NCI-H146 treated with DMSO at 0.1 percent for 48 hours (cell line): ENCODE measurements around the gene ITGA1.
"Not testable (repeated sequence)": the region's sequence is repeated elsewhere in the genome, so short reads cannot be mapped to it uniquely, and the experiment has no call there.

ENCODE experiments used
- DNase-seq: peaks from one replicate; lab custom pipeline; 2025; ENCODE audit not compliant: unreplicated experiment; lab: John Stamatoyannopoulos, UW

ITGA1 gene

DNA sequence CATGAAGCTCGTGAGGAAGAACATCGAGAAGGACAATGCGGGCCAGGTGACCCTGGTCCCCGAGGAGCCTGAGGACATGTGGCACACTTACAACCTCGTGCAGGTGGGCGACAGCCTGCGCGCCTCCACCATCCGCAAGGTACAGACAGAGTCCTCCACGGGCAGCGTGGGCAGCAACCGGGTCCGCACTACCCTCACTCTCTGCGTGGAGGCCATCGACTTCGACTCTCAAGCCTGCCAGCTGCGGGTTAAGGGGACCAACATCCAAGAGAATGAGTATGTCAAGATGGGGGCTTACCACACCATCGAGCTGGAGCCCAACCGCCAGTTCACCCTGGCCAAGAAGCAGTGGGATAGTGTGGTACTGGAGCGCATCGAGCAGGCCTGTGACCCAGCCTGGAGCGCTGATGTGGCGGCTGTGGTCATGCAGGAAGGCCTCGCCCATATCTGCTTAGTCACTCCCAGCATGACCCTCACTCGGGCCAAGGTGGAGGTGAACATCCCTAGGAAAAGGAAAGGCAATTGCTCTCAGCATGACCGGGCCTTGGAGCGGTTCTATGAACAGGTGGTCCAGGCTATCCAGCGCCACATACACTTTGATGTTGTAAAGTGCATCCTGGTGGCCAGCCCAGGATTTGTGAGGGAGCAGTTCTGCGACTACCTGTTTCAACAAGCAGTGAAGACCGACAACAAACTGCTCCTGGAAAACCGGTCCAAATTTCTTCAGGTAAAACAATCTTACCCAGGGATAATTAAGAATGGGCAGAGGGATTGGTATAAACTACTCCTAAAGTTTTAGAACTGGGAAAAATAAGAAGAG lies 12.9 kb downstream of the ITGA1 start:
- peak; percentile 58 for DNase-seq

DNA sequence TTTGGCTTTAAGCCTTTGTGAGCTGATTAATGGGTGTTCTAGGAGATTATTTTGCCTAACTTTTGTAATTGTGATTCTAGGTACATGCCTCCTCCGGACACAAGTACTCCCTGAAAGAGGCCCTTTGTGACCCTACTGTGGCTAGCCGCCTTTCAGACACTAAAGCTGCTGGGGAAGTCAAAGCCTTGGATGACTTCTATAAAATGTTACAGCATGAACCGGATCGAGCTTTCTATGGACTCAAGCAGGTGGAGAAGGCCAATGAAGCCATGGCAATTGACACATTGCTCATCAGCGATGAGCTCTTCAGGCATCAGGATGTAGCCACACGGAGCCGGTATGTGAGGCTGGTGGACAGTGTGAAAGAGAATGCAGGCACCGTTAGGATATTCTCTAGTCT lies 13.6 kb downstream of the ITGA1 start:
- no peak for DNase-seq

DNA sequence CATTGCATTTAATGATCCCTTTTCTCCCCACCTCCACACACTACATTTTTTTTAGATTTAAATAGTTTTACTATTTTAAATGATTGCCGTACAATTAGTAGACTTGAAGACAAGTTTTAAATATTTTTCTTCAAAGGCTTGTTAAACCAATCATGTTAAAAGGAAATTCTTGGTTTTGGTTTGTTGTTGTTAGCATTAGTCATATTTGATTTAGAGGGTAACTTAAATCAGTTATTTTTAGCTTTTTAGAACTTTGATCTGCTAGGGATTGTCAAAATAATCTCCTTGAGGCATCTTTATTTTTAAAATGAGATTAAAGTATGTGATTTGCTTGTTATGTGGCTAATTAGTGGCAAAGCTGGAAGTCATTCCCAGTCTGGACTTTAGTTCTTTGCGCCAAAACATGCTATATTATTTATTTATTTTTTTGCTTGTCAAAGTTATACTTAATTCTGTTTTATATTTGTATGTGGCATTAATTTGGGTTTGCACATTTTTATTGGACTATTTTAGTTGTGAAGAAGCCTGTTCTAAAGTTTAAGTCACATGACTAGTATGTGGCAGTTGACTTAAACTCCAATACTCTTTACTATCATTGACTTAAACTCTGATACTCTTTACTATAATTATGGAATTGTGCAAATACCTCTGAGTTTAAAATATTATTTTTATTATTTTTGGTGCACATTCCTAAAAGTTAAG lies 14.7 kb downstream of the ITGA1 start:
- no peak for DNase-seq

DNA sequence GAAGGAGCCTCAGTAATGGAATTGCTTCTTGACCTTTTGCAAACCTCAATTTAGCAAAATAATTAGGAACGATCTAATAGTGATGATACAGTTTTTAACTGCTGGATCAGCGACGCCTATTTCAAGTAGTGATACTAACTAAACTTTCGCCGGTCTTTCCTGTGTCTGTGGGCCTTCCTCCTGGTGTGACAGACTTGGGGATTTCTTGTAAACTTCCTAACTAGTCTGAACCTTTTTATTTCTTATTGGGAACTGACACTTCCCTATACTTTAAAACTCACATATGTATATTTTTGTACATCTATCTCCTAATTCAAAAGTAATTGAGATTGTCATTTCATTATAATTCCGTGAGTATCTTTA lies 15.2 kb downstream of the ITGA1 start:
- DNase-seq, result no peak

DNA sequence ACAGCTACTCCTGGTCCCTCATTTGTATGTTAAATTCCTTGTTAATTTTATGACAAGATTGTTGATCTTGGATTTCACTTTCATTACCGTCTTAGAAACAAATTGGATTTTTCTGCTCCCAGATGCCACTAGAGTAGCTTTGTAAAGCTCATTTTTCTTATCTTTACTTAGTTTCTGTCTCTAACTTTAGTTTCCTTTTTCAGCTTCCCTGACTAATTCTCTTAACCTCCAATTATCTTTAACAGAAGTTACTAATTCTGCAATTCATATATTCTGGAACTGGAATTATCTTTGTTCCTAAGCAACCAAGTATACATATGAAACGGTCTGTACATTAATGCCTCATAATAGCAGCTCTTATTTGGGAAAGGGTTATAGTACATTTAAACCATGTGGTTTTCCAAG lies 16.7 kb downstream of the ITGA1 start:
- no peak for DNase-seq

DNA sequence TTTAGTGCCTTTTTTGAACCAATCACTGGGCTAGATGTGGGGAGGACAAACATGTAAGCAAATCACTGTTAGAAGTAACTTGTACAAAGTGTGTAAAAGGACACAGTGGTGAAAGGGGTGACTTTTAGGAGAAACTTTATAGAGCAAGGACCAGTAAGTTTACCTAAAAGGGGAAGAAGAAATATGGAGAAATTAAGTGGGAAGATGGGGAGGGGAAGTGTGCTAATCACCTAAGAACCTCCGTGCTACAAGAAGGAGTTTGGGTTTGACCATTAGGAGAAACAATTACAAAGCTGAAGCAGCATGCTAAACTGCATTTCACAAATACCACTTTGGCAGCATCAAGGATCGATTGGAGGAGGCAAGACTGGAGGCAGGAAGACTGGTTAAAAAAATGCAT lies 17.3 kb downstream of the ITGA1 start:
- no peak for DNase-seq

DNA sequence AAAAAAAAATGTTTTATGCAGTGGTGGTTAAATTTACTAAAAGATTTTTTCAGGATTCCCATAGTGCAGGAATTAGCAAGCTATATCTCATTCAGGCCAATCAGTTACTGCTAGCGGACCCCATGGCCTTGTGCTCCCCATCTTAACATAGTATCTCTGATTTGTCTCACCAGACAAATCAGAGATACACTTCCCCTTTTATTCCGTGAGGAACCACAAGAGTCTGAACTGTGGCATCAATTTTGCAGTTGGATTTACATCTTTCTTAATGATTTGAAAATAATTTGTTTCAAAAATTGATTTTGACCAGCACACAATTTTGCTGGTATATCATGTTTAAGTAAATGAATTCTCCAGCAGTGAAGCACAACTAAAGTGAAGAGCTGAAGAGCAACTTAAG lies 17.9 kb downstream of the ITGA1 start:
- DNase-seq, result no peak

DNA sequence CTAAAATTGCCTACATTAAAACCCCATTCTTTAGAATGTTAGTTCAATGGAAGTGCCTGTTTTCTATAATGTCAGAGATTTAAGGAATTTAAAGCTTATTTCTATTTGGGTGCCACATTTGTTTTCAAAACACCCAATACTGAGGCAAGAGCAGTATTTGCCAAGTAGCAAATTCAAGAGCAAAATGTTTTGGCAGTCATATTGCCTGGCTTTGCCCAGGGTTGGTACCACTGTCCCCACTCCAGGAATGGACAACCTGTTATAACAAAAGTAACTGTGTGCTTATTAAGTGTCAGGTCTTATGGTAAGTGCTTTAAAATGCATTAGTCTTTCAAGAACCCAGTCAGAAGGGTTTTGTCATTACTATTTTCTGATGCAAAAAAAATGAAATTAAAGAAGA lies 19.3 kb downstream of the ITGA1 start:
- DNase-seq, result no peak

DNA sequence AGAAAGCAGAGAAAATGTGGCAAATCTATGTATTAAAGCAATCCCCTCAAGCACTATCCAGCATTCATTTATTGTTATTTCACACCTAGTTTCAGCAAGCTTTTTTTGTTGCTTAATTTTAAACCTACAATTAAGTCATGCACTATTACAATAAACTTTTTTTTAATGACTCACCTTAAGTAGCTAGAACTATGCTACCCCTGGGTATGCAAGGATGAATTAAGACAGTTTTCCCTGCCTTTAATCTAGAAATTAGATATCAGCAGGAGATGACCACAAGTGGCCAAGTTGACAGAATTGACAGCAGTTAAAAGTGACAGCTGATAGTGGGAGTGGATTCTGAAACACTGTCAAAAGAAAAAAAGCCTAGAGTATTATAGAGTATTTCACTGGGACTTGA lies 20.0 kb downstream of the ITGA1 start:
- no peak for DNase-seq

DNA sequence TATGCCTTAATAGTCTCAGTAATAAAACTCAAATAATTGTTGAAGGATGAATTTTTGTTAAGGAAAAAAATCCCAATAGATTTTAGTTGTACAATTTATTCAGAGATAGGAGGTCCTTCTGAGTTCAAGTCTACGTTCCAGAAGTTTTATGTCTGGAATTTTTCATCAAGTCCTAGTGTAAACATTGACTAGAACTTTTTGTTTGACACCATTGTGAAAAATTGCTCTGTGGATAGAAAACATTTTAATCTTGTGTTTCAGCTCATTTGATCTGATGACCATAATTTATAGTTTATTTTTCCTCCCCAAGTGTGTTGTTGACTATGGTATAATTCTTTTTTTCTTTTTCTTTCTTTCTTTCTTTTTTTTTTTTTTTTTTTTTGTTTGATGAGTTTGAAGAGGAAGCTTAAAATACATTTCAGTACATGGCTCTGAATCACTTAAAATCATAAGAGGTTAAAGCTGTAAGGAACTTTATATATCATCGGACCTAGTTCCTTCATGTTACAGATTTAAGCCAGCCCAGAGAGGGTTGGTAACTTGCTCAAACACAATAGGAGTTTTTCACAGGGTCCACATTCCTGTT lies 20.7 kb downstream of the ITGA1 start:
- DNase-seq, result no peak

DNA sequence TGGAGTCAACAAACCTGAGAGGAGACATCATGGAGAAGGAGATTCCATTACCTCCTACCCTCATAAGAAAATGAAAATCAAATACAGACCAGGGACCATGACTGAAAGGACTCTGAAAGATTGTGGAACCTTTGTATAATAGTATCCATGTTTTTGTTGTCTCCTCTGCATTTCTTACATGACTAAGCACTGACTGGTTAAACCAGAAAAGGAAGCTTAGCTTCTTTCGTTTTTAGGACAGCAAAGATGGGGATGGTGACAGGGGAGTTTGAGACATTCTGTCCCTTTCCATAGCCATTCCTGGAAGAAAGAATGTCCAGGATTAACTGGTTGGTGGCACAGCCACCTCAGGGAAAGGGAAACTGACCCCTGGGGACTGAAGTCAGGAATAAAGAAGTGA lies 22.2 kb downstream of the ITGA1 start:
- no peak for DNase-seq

DNA sequence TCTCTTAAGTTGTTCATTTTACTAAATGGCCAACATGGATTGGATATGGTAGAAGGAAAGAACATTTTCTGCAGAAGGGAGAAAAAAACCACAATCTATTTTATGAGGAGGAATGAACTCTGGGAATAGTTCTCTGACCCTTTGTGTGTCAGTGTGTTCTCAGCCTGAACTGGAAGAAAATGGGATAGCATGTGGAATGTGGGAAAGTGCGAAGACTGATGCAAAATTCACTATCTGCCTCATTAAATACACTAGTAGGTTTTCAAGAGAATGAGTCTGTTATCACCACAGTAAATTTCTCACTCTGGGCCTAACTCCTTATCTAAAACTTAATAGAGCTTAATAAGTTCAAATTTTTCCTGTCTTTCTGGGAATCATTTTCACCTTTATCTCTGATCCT lies 22.7 kb downstream of the ITGA1 start:
- DNase-seq, result no peak

DNA sequence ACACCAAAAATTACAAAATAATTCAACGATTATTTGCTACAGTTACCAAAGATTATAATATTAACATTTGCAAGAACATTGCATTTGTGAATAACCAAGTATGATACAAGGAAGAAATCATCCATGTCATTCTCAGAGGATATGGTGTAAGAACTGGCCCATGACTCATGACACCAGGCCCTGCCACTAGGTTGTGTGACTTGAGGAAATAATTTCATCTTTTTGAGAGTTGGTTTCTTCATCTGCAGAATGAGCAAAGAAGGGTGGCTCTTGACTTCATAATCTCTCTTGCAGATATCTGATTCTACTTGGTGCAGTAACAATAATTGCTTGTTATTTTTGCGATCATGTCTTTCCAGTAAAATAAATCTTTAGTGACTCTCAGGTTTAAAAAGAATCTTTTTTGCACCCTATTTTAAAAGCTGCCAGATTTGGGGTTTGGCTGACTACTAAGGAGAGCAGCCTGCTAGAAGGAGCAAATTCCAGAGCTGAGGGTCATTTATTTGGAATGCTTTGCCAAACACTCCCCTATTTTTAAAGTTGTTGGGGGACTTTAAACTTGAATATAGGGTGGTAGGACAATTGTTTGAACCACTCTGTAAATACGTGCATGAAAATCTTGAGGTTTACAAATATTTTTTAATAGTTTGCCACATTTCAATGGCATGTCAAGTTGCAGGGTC lies 23.5 kb downstream of the ITGA1 start:
- no peak for DNase-seq

DNA sequence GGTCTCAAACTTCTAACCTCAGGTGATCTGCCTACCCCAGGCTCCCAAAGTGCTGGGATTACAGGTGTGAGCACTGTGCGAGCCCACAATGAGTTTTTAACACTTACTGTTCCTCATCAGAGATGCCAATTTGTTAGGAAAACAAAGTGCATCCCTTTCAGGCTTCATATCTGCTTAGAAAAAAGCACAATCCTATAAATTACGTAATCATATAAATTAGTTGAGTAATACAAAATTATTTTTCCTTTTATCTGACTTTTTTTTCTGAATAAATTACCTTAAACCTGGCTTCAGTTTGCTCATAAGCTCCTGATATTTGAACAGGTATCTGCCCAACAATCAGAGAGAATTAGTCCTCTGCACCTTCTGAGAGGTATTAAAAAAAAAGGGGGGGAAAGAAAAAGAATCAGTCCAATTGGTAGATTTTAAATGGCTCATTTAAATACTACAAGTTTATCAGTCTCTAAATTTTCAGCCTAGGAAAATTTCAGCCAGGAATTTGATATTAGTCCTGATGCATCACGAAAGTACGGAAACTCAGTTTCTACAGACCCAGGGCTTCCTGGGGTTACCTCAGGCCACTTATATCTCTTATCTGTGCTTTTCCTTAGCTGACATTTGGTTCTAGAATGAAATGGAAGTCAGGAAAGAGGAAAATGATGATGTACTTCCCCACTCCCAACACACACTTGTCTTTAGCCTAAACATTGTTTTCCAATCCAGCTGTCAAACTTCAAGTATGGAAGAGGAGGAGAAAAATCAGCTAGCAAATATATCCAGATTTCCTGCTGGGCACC lies 26.8 kb downstream of the ITGA1 start:
- no peak for DNase-seq

DNA sequence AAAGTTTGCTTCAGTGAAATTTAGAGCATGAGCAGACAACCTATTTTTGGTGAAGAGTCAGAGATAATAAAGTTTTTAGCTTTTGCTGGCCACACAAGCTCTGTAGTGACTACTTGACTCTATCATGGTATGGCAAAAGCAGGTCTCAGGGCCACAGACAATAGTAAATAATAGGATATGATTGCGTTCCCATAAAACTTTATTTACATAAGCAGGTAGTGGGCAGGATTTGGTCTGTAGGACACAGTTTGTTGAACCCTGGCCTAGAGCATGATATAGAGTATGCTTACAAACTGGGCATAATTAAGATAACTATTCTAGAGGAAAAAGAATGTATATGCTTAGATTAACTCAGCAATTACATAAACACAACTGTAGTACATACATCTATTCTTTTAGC lies 30.1 kb downstream of the ITGA1 start:
- no peak for DNase-seq

DNA sequence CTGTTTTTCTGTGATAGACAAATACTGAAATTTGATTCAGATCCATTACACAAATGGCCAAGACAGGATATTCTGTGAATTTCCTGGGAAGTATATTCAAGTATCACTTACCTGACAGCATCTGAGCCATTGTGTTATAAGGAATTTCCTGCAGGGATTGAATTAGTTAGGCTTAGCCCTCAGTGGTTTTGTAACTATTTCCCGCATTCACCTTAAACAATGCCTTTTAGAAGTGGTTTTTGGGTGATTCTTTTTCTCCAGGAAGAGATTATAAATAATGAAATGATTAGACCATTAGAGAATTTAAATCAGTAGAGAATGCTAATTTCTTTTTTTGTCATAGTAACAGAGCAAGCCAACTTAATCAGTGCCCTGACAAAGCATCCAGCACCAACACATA lies 30.6 kb downstream of the ITGA1 start:
- no peak for DNase-seq

DNA sequence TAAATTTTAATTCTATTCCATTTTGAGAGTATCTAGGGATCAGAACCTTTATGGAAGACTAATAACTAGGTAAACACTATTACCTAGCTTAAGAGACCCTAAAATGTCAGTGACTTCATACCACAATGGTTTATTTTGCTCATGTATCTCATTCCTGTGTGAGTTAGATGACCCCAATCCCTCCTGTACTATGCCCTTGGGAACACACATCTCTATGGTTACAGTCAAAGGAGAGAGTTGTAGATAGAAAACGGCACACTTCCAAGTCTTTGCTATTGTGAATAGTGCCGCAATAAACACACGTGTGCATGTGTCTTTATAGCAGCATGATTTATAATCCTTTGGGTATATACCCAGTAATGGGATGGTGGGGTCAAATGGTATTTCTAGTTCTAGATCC lies 31.1 kb downstream of the ITGA1 start:
- DNase-seq, result not testable (repeated sequence)

DNA sequence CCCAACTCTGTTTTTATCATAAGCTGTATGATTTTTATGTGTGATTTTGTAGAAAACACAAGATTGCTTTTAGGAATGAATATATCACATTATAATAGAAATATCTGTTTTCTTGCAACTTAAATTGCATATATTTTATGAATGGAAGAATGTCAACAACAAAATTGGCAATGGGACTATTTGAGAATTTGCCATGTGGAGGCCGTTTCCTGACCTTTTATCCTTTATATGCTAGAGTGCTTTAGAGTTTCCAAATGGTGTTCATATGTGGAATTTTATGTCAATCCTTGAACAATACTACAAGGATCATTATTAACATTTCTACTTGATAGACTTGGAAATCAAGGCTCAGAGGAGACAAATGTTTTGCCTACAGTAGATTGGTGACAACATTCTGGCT lies 34.2 kb downstream of the ITGA1 start:
- DNase-seq, result no peak

DNA sequence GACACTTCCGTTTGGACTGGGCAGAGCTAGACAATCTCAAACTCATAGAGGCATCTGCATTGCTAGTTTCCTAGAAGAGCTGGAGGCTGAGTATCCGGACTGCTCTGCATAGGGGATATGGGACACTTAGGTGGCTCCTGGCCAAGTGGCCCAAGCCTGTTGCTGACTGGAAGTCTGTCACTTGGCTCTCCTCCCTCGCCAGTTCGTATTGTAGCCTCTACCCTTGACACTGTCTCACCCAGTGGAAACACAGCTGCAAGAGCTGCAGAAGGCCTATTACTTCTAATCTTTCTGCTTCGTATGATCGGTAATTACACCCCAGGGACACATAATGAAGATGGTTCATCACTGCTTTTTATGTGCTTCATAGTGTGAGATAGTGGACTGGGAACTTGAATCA lies 34.7 kb downstream of the ITGA1 start:
- peak; percentile 24 for DNase-seq

DNA sequence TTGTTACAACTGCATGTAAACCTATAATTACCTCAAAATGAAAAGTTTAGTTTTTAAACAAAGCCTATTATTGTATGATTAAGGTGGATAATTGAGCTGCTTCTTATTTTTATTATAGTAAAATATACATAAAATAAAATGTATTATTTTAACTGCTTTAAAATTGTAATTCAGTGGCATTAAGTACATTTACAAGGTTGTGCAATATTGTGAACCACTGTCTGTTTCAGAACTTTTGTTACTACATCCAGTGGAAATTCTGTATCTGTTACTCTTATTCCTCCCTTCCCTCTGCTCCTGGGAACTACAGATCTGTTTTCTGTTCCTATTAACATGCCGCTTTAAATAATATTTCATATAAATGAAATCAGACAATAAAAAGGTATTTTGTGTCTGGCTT lies 37.1 kb downstream of the ITGA1 start:
- DNase-seq, result no peak

DNA sequence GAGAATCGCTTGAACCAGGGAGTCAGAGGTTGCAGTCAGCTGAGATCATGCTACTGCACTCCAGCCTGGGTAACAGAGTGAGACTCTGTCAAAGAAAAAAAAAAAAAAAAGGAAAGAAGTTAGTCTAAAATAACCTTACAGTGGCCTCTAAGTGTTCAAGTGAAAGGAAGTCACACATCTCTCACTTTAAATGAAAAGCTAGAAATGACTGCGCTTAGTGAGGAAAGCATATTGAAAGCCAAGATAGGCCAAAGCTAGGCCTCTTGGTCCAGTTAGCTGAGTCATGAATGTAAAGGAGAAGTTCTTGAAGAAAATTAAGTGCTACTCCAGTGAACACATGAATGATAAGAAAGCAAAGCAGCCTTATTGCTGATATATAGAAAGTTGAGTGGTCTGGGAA lies 38.1 kb downstream of the ITGA1 start:
- no peak for DNase-seq
